ENCODE measurements around the gene TNFAIP2.

TNFAIP2 gene

GRCh38 chr14:103099081-103099732 is 24.1 kb upstream of the TNFAIP2 start:
- Histone ChIP-seq H3K79me2 (ENCODE audit: insufficient read depth, low read length) (no peaks in the 10 kb centered on the region), H3F3A (ENCODE audit: insufficient read depth, low read length) (no peaks in the 10 kb centered on the region), H3K36me3 (ENCODE audit: insufficient read depth, low read length) (no peaks in the 10 kb centered on the region), H3K9ac (ENCODE audit: low read length) (no peak overlapping the region), H3K9me2 (ENCODE audit: low read depth, low read length) (no peaks in the 10 kb centered on the region), H4K20me1 (ENCODE audit: insufficient read depth, low read length) (no peaks in the 10 kb centered on the region), H3K27ac (ENCODE audit: low read depth, low read length, poor library complexity, severe bottlenecking) (no peak overlapping the region), H3K4me2 (ENCODE audit: low read length) (no peak overlapping the region), H2AFZ (ENCODE audit: low read length) (no peak overlapping the region), H3K9me3 (ENCODE audit: low read length) (no peaks in the 10 kb centered on the region), H3K4me1 (ENCODE audit: insufficient read depth, low read length, severe bottlenecking) (peaks cover 13% of the 10 kb centered on the region), H3K4me3 (ENCODE audit: low read depth, low read length, poor library complexity, severe bottlenecking) (no peak overlapping the region), H3K27me3 (ENCODE audit: insufficient read depth, low read length) (0 out of 2 replicates have a peak, but pooled peaks cover 5% of the 10 kb centered on the region)
- no peak for TF ChIP-seq CTCF (IDR thresholded peaks at IDR 0.05; ENCODE audit: low read length)
- TF ChIP-seq EZH2 (IDR thresholded peaks at IDR 0.05; ENCODE audit: borderline replicate concordance, low read length), result no peak

DNA sequence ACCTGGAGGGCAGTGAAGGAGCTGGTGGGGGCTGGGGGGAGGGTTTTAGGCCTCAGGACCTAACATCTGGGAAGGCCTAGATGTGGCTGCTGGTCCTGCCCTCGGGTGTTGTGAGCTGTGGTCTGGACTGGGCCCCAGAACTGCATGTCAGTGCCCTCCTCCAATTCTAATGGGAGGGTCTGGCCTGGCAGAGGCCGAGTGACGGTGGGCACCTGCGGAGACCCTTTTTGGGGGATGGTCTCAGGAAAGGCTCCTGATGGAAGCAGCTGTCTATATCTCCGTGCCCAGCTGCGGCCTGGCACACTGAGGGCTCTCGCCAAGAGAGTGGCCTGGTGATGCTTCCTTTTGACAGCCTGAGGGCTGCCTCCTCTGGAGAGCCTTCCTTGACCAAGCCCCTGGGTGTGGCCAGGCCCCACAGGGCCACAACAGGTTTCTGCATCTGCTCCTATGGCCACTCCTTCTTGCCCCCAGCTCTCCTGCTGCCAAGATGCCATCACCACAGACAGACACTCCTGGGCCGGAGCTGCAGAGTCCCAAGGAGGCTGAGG is 23.5 kb upstream of the TNFAIP2 start:
- no peak overlapping the region for H3K9ac ChIP-seq (ENCODE audit: low read length)
- peaks cover 15% of the 10 kb centered on the region for H3K4me1 ChIP-seq (ENCODE audit: insufficient read depth, low read length, severe bottlenecking)
- H3K4me3 ChIP-seq (ENCODE audit: low read depth, low read length, poor library complexity, severe bottlenecking), result no peak overlapping the region
- H3K36me3 ChIP-seq (ENCODE audit: insufficient read depth, low read length), result no peaks in the 10 kb centered on the region
- H3F3A ChIP-seq (ENCODE audit: insufficient read depth, low read length), result no peaks in the 10 kb centered on the region
- 0 out of 2 replicates have a peak, but pooled peaks cover 5% of the 10 kb centered on the region for H3K27me3 ChIP-seq (ENCODE audit: insufficient read depth, low read length)
- H4K20me1 ChIP-seq (ENCODE audit: insufficient read depth, low read length), result no peaks in the 10 kb centered on the region
- H2AFZ ChIP-seq (ENCODE audit: low read length), result no peak overlapping the region
- H3K9me2 ChIP-seq (ENCODE audit: low read depth, low read length), result no peaks in the 10 kb centered on the region
- no peak overlapping the region for H3K4me2 ChIP-seq (ENCODE audit: low read length)
- H3K9me3 ChIP-seq (ENCODE audit: low read length), result no peaks in the 10 kb centered on the region
- no peaks in the 10 kb centered on the region for H3K79me2 ChIP-seq (ENCODE audit: insufficient read depth, low read length)
- no peak overlapping the region for H3K27ac ChIP-seq (ENCODE audit: low read depth, low read length, poor library complexity, severe bottlenecking)
- no peak for TF ChIP-seq CTCF (IDR thresholded peaks at IDR 0.05; ENCODE audit: low read length)
- no peak for TF ChIP-seq EZH2 (IDR thresholded peaks at IDR 0.05; ENCODE audit: borderline replicate concordance, low read length)

DNA sequence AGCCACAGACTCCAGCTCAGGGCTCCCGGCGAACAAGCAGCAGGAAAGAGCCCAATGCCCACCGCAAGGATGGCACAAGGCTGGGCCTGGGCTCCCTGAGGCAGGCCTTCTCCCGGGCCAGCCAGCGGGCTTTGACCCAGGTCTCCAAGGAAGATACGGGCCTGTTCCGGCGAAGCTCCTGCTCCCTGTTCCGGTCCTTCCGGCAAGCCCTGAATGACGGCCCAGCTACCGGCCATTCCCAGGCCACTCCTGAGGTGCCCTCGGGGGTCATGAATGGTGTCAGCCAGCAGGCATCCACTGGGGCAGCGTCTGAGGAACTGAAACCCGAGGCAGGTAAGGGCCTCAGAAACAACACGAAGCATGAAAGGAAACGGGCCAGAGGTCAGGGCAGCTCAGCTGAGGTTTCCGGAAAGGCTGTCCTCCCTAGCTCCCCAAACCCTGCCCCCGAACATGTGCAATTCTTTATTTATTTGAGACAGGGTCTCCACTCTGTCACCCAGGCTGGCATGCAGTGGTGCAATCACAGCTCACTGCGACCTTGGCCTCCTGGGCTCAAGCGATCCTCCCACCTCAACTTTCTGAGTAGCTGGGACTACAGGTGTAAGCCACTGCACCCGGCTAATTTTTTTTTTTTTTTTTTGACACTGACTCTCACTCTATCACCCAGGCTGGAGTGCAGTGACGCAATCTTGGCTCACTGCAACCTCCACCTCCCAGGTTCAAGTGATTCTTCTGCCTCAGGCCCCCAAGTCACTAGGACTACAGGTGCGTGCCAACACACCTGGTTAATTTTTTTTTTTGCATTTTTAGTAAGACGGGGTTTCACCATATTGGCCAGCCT is 22.8 kb upstream of the TNFAIP2 start:
- Histone ChIP-seq H3K27me3 (ENCODE audit: insufficient read depth, low read length) (0 out of 2 replicates have a peak, but pooled peaks cover 5% of the 10 kb centered on the region), H3K9ac (ENCODE audit: low read length) (no peak overlapping the region), H3K9me3 (ENCODE audit: low read length) (no peaks in the 10 kb centered on the region), H3K79me2 (ENCODE audit: insufficient read depth, low read length) (no peaks in the 10 kb centered on the region), H3K4me1 (ENCODE audit: insufficient read depth, low read length, severe bottlenecking) (peaks cover 22% of the 10 kb centered on the region), H4K20me1 (ENCODE audit: insufficient read depth, low read length) (no peaks in the 10 kb centered on the region), H3K4me3 (ENCODE audit: low read depth, low read length, poor library complexity, severe bottlenecking) (no peak overlapping the region), H2AFZ (ENCODE audit: low read length) (no peak overlapping the region), H3K27ac (ENCODE audit: low read depth, low read length, poor library complexity, severe bottlenecking) (no peak overlapping the region), H3K4me2 (ENCODE audit: low read length) (no peak overlapping the region), H3K36me3 (ENCODE audit: insufficient read depth, low read length) (no peaks in the 10 kb centered on the region), H3F3A (ENCODE audit: insufficient read depth, low read length) (no peaks in the 10 kb centered on the region), H3K9me2 (ENCODE audit: low read depth, low read length) (no peaks in the 10 kb centered on the region)
- TF ChIP-seq CTCF (IDR thresholded peaks at IDR 0.05; ENCODE audit: low read length), result no peak

Data from OCI-LY1 (cell line).